ENCODE data around the gene GABBR1. TPM values are rescaled to one million over a fixed set of nuclear protein-coding genes. Genes with fewer than 3 reads are reported as not detected.

The GABBR1 gene
- total RNA-seq, 1 donor from 2014 or later = 71.7 TPM

- no peaks in the 10 kb centered on the region for H3K27me3 Mint-ChIP-seq
- no peak overlapping the region for H3K27ac Mint-ChIP-seq
- H3K4me1 Mint-ChIP-seq (ENCODE audit: unreplicated experiment) = no peaks in the 10 kb centered on the region
- no peak for DNase-seq (ENCODE audit: extremely low spot score, unreplicated experiment)
- TF ChIP-seq CTCF (conservative IDR thresholded peaks at IDR 0.05) = no peak
- H3K36me3 Mint-ChIP-seq = peaks cover 49% of the 10 kb centered on the region
- no peak overlapping the region for H3K4me3 Mint-ChIP-seq
- H3K9me3 Mint-ChIP-seq = no peaks in the 10 kb centered on the region
These were observed 22.4 kb downstream of the GABBR1 start for GRCh38 chr6:29610540-29610939.

- no peak for DNase-seq (ENCODE audit: extremely low spot score, unreplicated experiment)
- Mint-ChIP-seq H3K27me3 (no peaks in the 10 kb centered on the region), H3K9me3 (no peaks in the 10 kb centered on the region), H3K4me1 (ENCODE audit: unreplicated experiment) (peaks cover 2% of the 10 kb centered on the region), H3K27ac (no peak overlapping the region), H3K36me3 (peaks cover 37% of the 10 kb centered on the region), H3K4me3 (no peak overlapping the region)
- TF ChIP-seq CTCF (conservative IDR thresholded peaks at IDR 0.05) = no peak
These were observed 24.9 kb downstream of the GABBR1 start for GRCh38 chr6:29608131-29608530.

- Mint-ChIP-seq H3K9me3 (no peaks in the 10 kb centered on the region), H3K36me3 (peaks cover 42% of the 10 kb centered on the region), H3K27me3 (no peaks in the 10 kb centered on the region), H3K27ac (no peak overlapping the region), H3K4me1 (ENCODE audit: unreplicated experiment) (peaks cover 8% of the 10 kb centered on the region), H3K4me3 (no peak overlapping the region)
- DNase-seq (ENCODE audit: extremely low spot score, unreplicated experiment) = no peak
- TF ChIP-seq CTCF (conservative IDR thresholded peaks at IDR 0.05) = no peak
These were observed 29.1 kb downstream of the GABBR1 start for GRCh38 chr6:29603930-29604329.

- no peak for TF ChIP-seq CTCF (conservative IDR thresholded peaks at IDR 0.05)
- Mint-ChIP-seq H3K4me1 (ENCODE audit: unreplicated experiment) (peaks cover 8% of the 10 kb centered on the region), H3K9me3 (no peaks in the 10 kb centered on the region), H3K27ac (no peak overlapping the region), H3K27me3 (no peaks in the 10 kb centered on the region), H3K36me3 (peaks cover 41% of the 10 kb centered on the region), H3K4me3 (no peak overlapping the region)
- DNase-seq (ENCODE audit: extremely low spot score, unreplicated experiment) = no peak
These were observed 29.5 kb downstream of the GABBR1 start for GRCh38 chr6:29603456-29603855.

GRCh38 chr6:29602564-29603361 is 30.2 kb downstream of the GABBR1 start:
- no peaks in the 10 kb centered on the region for H3K27me3 Mint-ChIP-seq
- H3K4me1 Mint-ChIP-seq (ENCODE audit: unreplicated experiment) = peaks cover 8% of the 10 kb centered on the region
- H3K36me3 Mint-ChIP-seq = peaks cover 40% of the 10 kb centered on the region
- TF ChIP-seq CTCF (conservative IDR thresholded peaks at IDR 0.05) = peak; percentile 67
- no peak overlapping the region for H3K27ac Mint-ChIP-seq
- H3K4me3 Mint-ChIP-seq = no peak overlapping the region
- DNase-seq (ENCODE audit: extremely low spot score, unreplicated experiment) = no peak
- H3K9me3 Mint-ChIP-seq = no peaks in the 10 kb centered on the region

All from type B pancreatic cell (in vitro differentiated cells).